Esophagus squamous epithelium (tissue), 5 donors: ENCODE results near the gene CFAP161. TPM values are rescaled to one million over a fixed set of nuclear protein-coding genes. Genes with fewer than 3 reads are reported as not detected.

ENCODE experiments used
- DNase-seq: peaks from one replicate; lab custom pipeline; 2025; lab: John Stamatoyannopoulos, UW
- H3K27ac ChIP-seq, 4 donors: fragments of 200-600 bp; sonication (generic); one replicate each; pipeline ENCODE4 v1.5.1; 2016 to 2019; ENCODE audit warnings: mild to moderate bottlenecking in 1 of 4
- H3K27me3 ChIP-seq, 4 donors: fragments of 200-600 bp; sonication (generic); 1 replicate in 3 of 4; 2 replicates in 1 of 4; pipeline versions ENCODE4 v1.5.1 to v1.6.0; 2017 to 2021; ENCODE audit warnings: antibody characterized with exemption in 1 of 4
- H3K36me3 ChIP-seq, 3 donors: fragments of 200-600 bp; sonication (generic); one replicate each; pipeline ENCODE4 v1.5.1; 2016 to 2019
- H3K4me1 ChIP-seq, 3 donors: fragments of 200-600 bp; sonication (generic); one replicate each; pipeline ENCODE4 v1.5.1; 2017 to 2019
- H3K4me3 ChIP-seq, 4 donors: fragments of 200-600 bp; sonication (generic); 1 replicate in 3 of 4; 2 replicates in 1 of 4; pipeline ENCODE4 v1.5.1; 2016 to 2019; ENCODE audit warnings: mild to moderate bottlenecking in 2 of 4, moderate library complexity in 1 of 4
- H3K9me3 ChIP-seq, 3 donors: fragments of 200-600 bp; sonication (generic); one replicate each; pipeline ENCODE4 v1.5.1; 2016 to 2019
- POLR2A ChIP-seq, 4 donors: fragments of 450-650 bp; IDR thresholded peaks; one replicate each; pipeline ENCODE4 v1.6.1; 2017; ENCODE audit warnings: antibody characterized with exemption in 4 of 4, mild to moderate bottlenecking in 4 of 4, moderate library complexity in 3 of 4
- WGBS, 2 donors: methylation state at CpG; one replicate each; pipeline ENCODE4 v1.1.5; 2018; 5-methylcytosine and 5-hydroxymethylcytosine counted together
- intact Hi-C: fragments of 100-400 bp; cut with DNase I; formaldehyde crosslinking; loops from one replicate; pipeline ENCODE4 v1.15.0; 2022
- total RNA-seq, 4 donors: library from RNA; depleted of rRNA; stranded (reverse); fragments of >200 nt; gene quantifications; one replicate each; pipeline ENCODE4 v1.1.0, GENCODE V29; 2016
- TF ChIP-seq, protein P1 (sequence below), 6 experiments: fragments of 450-650 bp in 4 of 6; fragments of 200-600 bp in 2 of 6; sonication (generic) in 2 of 6; IDR thresholded peaks; one replicate each; pipeline ENCODE4 v1.5.1; 2016 to 2019; ENCODE audit warnings: antibody characterized with exemption in 6 of 6, mild to moderate bottlenecking in 4 of 6, moderate library complexity in 4 of 6
- donor health status: DM: yes; HTN: yes; CAD: no.

Gene CFAP161
- total RNA-seq, 4 donors from 2014 or later, result 0.38 to 0.88 TPM; not detected in 2

DNA sequence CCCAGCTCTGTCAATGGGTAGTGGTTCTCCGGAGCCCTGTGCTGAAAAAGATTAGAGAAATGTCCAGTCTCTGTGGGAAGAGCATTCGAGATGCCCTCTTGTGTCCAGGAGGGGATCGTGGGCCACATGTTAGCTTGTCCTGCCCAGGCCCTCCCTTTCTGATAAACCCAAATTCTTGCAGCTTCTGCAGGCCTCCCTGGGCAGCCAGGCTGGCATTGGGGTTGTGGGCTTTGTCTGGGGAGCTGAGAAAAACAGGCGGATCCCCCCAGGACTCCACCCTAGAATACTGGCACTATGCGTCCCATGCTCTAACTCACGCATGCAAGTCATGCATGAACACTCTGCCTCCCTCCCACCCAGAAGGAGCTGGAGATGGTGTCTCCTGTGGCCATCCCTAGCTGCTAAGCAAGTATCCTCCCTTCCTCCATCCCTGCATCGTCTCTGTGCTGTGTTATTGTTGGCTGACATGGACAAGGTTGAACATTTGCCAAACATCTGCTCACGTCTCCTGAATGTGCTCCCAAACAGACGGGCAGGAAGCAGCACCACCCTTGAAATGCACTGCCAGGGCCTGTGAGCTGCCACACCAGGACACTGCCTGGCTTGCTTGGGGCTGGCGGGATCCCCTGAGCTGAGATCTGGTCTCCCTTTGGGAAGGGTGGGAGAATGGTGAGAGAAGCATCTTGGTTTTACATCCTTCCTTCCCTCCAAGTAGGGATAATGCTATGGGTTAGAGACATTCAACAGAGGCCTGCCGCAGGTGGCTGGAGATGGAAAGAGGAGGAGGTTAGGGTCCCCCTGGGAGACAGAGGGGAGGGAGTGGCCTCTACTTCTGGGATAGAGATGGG lies 26.5 kb downstream of the CFAP161 start:
- intact Hi-C loops, result no loop called here
- Histone ChIP-seq H3K9me3 (no peaks in the 10 kb centered on the region), H3K36me3 (no peaks in the 10 kb centered on the region), H3K27ac (peak overlapping the region; percentile 41 to 72 (median 56)), H3K4me1 (peaks cover 24 to 69% (median 41%) of the 10 kb centered on the region in 3 donors), H3K27me3 (peaks cover 0 to 12% (median 0%) of the 10 kb centered on the region in 4 donors), H3K4me3 (no peak overlapping the region)
- WGBS, 2 donors, result 11 to 33% methylated on average over 4 of the region's 11 CpGs
- TF ChIP-seq, protein P1, sequence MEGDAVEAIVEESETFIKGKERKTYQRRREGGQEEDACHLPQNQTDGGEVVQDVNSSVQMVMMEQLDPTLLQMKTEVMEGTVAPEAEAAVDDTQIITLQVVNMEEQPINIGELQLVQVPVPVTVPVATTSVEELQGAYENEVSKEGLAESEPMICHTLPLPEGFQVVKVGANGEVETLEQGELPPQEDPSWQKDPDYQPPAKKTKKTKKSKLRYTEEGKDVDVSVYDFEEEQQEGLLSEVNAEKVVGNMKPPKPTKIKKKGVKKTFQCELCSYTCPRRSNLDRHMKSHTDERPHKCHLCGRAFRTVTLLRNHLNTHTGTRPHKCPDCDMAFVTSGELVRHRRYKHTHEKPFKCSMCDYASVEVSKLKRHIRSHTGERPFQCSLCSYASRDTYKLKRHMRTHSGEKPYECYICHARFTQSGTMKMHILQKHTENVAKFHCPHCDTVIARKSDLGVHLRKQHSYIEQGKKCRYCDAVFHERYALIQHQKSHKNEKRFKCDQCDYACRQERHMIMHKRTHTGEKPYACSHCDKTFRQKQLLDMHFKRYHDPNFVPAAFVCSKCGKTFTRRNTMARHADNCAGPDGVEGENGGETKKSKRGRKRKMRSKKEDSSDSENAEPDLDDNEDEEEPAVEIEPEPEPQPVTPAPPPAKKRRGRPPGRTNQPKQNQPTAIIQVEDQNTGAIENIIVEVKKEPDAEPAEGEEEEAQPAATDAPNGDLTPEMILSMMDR (IDR thresholded peaks at IDR 0.05), result peak in 1 of 6 experiments; percentile 6
- no peak for TF ChIP-seq POLR2A (IDR thresholded peaks at IDR 0.05)
- no peak for DNase-seq

DNA sequence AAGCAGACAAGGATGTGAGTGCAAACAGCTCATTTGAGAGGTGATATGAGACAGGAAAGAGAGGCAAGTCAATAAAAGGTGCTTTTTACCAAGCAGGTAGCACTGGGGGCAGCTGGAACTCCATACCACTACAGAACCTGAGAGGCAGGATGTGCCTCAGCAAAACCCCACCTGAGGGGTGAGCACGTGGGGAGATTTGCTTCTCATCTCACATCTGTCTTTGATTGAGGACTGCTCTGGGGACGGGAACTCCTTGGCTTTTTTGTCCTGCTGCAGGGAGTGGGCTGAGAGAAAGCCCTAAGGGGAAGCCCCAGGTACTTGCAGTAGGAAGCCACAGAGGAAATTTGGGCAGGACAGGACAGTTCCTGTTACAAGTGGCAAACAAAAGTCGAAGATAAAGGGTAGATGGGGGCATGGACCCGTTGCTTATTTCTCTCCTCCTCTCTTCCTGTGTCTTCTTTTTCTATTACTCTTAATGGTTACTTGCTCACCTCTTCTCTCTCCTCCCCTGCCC lies 27.1 kb downstream of the CFAP161 start:
- no peak for DNase-seq
- H3K4me1 ChIP-seq, result peaks cover 24 to 63% (median 44%) of the 10 kb centered on the region in 3 donors
- peaks cover 0 to 12% (median 0%) of the 10 kb centered on the region in 4 donors for H3K27me3 ChIP-seq
- no peaks in the 10 kb centered on the region for H3K9me3 ChIP-seq
- no peak for TF ChIP-seq POLR2A (IDR thresholded peaks at IDR 0.05)
- TF ChIP-seq, protein P1 (IDR thresholded peaks at IDR 0.05), result no peak
- intact Hi-C loops, result no loop called here
- 21 to 23% methylated on average over 4 of the region's 4 CpGs for WGBS, 2 donors
- H3K27ac ChIP-seq, result peak overlapping the region; percentile 41 to 72 (median 56)
- H3K4me3 ChIP-seq, result no peak overlapping the region
- no peaks in the 10 kb centered on the region for H3K36me3 ChIP-seq

DNA sequence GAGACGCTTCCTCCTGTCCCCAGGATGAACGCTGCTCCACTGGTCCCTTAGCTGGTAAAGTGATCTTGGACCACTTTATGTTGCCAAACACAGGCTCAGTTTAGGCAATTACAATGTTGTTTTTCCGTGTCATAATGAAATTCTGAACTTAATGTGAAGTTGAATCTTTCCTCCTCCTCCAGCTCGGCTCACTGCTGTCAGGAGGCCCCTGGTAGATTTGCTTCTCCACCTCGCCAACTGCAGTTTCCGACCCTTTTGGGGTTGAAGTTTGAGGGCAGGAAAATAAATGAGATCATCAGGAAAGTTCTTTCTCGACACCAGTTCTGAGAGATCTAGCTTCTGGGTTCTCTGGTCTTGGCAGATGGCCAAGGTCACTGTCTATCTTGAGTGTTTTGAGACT lies 27.8 kb downstream of the CFAP161 start:
- intact Hi-C loops, result no loop called here
- H3K27me3 ChIP-seq, result peaks cover 0 to 12% (median 0%) of the 10 kb centered on the region in 4 donors
- 53 to 74% methylated on average over 7 of the region's 7 CpGs for WGBS, 2 donors
- H3K36me3 ChIP-seq, result no peaks in the 10 kb centered on the region
- no peak overlapping the region for H3K4me3 ChIP-seq
- peak overlapping the region in 2 of 4 donors; percentile 60 to 72 for H3K27ac ChIP-seq
- TF ChIP-seq, protein P1 (IDR thresholded peaks at IDR 0.05), result no peak
- no peak for TF ChIP-seq POLR2A (IDR thresholded peaks at IDR 0.05)
- H3K9me3 ChIP-seq, result no peaks in the 10 kb centered on the region
- peaks cover 24 to 62% (median 49%) of the 10 kb centered on the region in 3 donors for H3K4me1 ChIP-seq
- DNase-seq, result no peak

DNA sequence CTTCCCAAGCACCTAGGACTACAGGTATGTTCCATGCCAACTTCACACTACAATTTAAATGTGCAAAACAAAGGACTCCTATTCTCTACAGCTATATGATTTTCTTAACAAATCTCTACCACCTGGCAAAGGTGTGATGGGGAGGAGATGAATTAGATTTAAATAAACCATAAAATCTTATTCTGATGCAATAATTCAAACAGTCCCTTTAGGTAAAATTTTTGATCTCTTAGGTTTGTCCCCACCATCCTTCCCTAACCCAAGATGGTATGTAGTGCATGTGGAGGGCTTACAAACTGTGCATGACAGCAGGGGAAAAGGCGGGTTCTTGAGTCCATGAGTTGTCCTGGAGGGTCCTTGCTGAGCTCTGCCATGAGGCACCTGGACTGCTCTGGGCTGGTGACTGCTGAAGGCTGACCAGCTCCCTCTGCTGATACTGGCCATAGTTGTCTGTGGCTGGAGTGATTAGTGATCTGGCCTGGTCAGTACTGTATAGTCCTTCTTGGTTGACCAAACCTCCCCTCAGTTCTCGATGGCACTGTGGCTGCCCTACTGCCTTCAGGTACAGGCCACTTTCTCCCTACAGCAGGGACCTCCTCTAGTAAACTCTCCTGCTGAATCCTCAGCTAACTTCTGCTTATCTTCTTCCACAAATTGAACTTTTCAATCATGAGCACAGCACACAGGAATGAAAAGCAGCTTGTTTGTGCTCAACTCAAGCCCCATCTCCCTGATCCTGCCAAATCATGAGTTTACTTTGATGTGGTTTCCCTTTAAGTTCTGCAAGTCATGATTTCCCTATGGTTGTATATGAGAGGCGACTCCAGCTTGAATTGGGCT lies 30.1 kb downstream of the CFAP161 start:
- Histone ChIP-seq H3K27ac (peak overlapping the region in 3 of 4 donors; percentile 19 to 52 (median 46)), H3K9me3 (no peaks in the 10 kb centered on the region), H3K4me3 (no peak overlapping the region), H3K27me3 (peaks cover 0 to 15% (median 0%) of the 10 kb centered on the region in 4 donors), H3K36me3 (no peaks in the 10 kb centered on the region), H3K4me1 (peaks cover 24 to 57% (median 51%) of the 10 kb centered on the region in 3 donors)
- intact Hi-C loops, result no loop called here
- TF ChIP-seq, protein P1 (IDR thresholded peaks at IDR 0.05), result no peak
- no peak for TF ChIP-seq POLR2A (IDR thresholded peaks at IDR 0.05)
- 56 to 62% methylated on average over 2 to 3 of the region's 3 CpGs for WGBS, 2 donors
- no peak for DNase-seq
